ENCODE data around the gene NHLRC2. TPM values are rescaled to one million over a fixed set of nuclear protein-coding genes. Genes with fewer than 3 reads are reported as not detected.

NHLRC2 gene
- total and polyA plus RNA-seq, 2 of the 13 experiments (the other 11 are each of a cell fraction or from before 2014, with no cell fraction given): 7.6 to 12.7 TPM

DNA sequence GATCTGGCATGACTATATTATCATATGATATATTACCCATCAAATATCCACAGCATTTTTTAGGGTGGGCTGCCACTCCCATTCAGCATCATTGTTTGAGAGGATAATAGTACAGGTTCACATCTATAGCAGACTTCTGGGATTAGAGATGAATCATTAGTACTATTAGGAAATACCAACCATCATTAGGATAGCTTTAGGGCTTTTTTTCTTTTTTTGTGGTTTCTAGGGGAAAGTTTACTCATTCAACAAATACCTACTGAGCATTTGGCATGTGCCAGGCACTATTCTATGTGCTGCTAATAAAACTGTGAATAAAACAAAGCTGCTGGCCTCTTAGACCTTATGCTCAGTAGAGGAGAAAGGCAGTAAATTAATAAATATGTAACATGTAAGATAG is 40.6 kb downstream of the NHLRC2 start:
- no peak for ATAC-seq

More for the DNA sequence above, 40.6 kb downstream of the NHLRC2 start:
- no peak for DNase-seq (ENCODE audit: low spot score)
- H3K4me1 ChIP-seq (ENCODE audit: insufficient read depth, low read length): no peaks in the 10 kb centered on the region
- peaks cover 5 to 21% of the 10 kb centered on the region in 2 experiments; a peak in 4 of 5 replicates for H3K36me3 ChIP-seq (replicated peaks in 1 of 2; ENCODE audit: control insufficient read depth in 1 of 2, insufficient read depth in 2 of 2, low read length in 2 of 2)
- ChIA-PET CTCF (ENCODE audit: low intra/inter-chr PET ratio, low total read pairs) (no interaction called here), POLR2A (no interaction called here)
- no peak overlapping the region for H2AFZ ChIP-seq (ENCODE audit: low read length)
- H3K9me3 ChIP-seq (ENCODE audit: low read length): no peaks in the 10 kb centered on the region
- no peaks in the 10 kb centered on the region for H3K79me2 ChIP-seq (ENCODE audit: insufficient read depth, low read length)
- H3K9ac ChIP-seq (ENCODE audit: insufficient read depth, low read depth, low read length): no peak overlapping the region
- H3K4me3 ChIP-seq (replicated peaks in 1 of 3; ENCODE audit: insufficient read depth in 1 of 3, low read depth in 2 of 3, low read length in 3 of 3): no peak overlapping the region
- intact Hi-C loops (cut with micrococcal nuclease; ENCODE audit: unreplicated experiment) (no loop called here), in situ Hi-C loops (cut with HindIII; ENCODE audit: extremely low pct_ligation_motif_present, low pct_unique_long_range_greater_than_20kb) (no loop called here)
- no peaks in the 10 kb centered on the region for H3K27me3 ChIP-seq (ENCODE audit: control insufficient read depth in 1 of 2, insufficient read depth in 2 of 2, low read length in 2 of 2)
- no peak overlapping the region for H3K27ac ChIP-seq (ENCODE audit: extremely low read length, insufficient read depth, low read length)
- 0 out of 2 replicates have a peak, but pooled peaks cover 2% of the 10 kb centered on the region for H4K20me1 ChIP-seq (ENCODE audit: insufficient read depth, low read length)
- TF ChIP-seq XRCC5 (optimal IDR thresholded peaks at IDR 0.05; ENCODE audit: low read length): no peak
- TF ChIP-seq, protein P1, sequence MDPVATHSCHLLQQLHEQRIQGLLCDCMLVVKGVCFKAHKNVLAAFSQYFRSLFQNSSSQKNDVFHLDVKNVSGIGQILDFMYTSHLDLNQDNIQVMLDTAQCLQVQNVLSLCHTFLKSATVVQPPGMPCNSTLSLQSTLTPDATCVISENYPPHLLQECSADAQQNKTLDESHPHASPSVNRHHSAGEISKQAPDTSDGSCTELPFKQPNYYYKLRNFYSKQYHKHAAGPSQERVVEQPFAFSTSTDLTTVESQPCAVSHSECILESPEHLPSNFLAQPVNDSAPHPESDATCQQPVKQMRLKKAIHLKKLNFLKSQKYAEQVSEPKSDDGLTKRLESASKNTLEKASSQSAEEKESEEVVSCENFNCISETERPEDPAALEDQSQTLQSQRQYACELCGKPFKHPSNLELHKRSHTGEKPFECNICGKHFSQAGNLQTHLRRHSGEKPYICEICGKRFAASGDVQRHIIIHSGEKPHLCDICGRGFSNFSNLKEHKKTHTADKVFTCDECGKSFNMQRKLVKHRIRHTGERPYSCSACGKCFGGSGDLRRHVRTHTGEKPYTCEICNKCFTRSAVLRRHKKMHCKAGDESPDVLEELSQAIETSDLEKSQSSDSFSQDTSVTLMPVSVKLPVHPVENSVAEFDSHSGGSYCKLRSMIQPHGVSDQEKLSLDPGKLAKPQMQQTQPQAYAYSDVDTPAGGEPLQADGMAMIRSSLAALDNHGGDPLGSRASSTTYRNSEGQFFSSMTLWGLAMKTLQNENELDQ (CRISPR knock-in tag; IDR thresholded peaks at IDR 0.05; ENCODE audit: borderline replicate concordance): no peak
- no peak for TF ChIP-seq STAG1 (CRISPR knock-in tag; IDR thresholded peaks at IDR 0.05)
- TF ChIP-seq TCF7 (IDR thresholded peaks at IDR 0.05; ENCODE audit: low read depth): no peak
- no peak for TF ChIP-seq ZNF780A (CRISPR knock-in tag; IDR thresholded peaks at IDR 0.05)
- TF ChIP-seq ZNF460 (CRISPR knock-in tag; IDR thresholded peaks at IDR 0.05; ENCODE audit: borderline replicate concordance): no peak
- TF ChIP-seq BORCS8-MEF2B (CRISPR knock-in tag; IDR thresholded peaks at IDR 0.05): no peak
- TF ChIP-seq KLF11 (CRISPR knock-in tag; IDR thresholded peaks at IDR 0.05): no peak
- TF ChIP-seq, protein P2, sequence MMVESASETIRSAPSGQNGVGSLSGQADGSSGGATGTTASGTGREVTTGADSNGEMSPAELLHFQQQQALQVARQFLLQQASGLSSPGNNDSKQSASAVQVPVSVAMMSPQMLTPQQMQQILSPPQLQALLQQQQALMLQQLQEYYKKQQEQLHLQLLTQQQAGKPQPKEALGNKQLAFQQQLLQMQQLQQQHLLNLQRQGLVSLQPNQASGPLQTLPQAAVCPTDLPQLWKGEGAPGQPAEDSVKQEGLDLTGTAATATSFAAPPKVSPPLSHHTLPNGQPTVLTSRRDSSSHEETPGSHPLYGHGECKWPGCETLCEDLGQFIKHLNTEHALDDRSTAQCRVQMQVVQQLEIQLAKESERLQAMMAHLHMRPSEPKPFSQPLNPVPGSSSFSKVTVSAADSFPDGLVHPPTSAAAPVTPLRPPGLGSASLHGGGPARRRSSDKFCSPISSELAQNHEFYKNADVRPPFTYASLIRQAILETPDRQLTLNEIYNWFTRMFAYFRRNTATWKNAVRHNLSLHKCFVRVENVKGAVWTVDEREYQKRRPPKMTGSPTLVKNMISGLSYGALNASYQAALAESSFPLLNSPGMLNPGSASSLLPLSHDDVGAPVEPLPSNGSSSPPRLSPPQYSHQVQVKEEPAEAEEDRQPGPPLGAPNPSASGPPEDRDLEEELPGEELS (CRISPR knock-in tag; IDR thresholded peaks at IDR 0.05): no peak
- TF ChIP-seq MTA1 (CRISPR knock-in tag; IDR thresholded peaks at IDR 0.05; ENCODE audit: borderline replicate concordance): no peak
- TF ChIP-seq ZNF562 (CRISPR knock-in tag; IDR thresholded peaks at IDR 0.05; ENCODE audit: borderline replicate concordance): no peak
- TF ChIP-seq, protein P3, sequence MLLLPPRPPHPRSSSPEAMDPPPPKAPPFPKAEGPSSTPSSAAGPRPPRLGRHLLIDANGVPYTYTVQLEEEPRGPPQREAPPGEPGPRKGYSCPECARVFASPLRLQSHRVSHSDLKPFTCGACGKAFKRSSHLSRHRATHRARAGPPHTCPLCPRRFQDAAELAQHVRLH (CRISPR knock-in tag; IDR thresholded peaks at IDR 0.05; ENCODE audit: borderline replicate concordance, low read depth): no peak
- TF ChIP-seq SPEN (CRISPR knock-in tag; IDR thresholded peaks at IDR 0.05; ENCODE audit: low read depth): no peak
- TF ChIP-seq, protein P4, sequence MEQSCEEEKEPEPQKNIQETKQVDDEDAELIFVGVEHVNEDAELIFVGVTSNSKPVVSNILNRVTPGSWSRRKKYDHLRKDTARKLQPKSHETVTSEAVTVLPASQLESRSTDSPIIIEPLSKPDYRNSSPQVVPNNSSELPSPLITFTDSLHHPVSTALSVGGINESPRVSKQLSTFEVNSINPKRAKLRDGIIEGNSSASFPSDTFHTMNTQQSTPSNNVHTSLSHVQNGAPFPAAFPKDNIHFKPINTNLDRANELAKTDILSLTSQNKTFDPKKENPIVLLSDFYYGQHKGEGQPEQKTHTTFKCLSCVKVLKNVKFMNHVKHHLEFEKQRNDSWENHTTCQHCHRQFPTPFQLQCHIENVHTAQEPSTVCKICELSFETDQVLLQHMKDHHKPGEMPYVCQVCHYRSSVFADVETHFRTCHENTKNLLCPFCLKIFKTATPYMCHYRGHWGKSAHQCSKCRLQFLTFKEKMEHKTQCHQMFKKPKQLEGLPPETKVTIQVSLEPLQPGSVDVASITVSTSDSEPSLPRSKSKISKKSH (CRISPR knock-in tag; IDR thresholded peaks at IDR 0.05; ENCODE audit: borderline replicate concordance): no peak
- no TSS peak for BruUV-seq (replicated peaks)
- no peak overlapping the region for H3K4me2 ChIP-seq (ENCODE audit: low read depth, low read length)
- no peak for FAIRE-seq
